AG09309 (cell line): ENCODE data around the gene CNGB1.

Experiments
- DNase-seq: peaks from one replicate; pipeline ENCODE4 v3.0.0-alpha.2; 2010; ENCODE audit warnings: low read depth
- H3K4me3 ChIP-seq: 2 replicates; pipeline ENCODE4 v1.5.1; 2011; ENCODE audit warnings: mild to moderate bottlenecking, low read depth, low read length, moderate library complexity; ENCODE audit not compliant: control insufficient read depth
- CTCF ChIP-seq: IDR thresholded peaks from 2 replicates; pipeline ENCODE4 v1.5.1; 2011; ENCODE audit warnings: mild to moderate bottlenecking, low read depth, low read length, inconsistent platforms; ENCODE audit not compliant: insufficient read depth, control insufficient read depth; ENCODE audit errors: missing control alignments

The CNGB1 gene

GRCh38 chr16:57969451-57970123, 1.3 kb downstream of the CNGB1 start:
- no peak for DNase-seq
- no peak for TF ChIP-seq CTCF
- no peak overlapping the region for H3K4me3 ChIP-seq

- no peak for DNase-seq
- TF ChIP-seq CTCF = no peak
- no peak overlapping the region for H3K4me3 ChIP-seq
These were observed 3.0 kb downstream of the CNGB1 start for GRCh38 chr16:57967916-57968315.

DNA sequence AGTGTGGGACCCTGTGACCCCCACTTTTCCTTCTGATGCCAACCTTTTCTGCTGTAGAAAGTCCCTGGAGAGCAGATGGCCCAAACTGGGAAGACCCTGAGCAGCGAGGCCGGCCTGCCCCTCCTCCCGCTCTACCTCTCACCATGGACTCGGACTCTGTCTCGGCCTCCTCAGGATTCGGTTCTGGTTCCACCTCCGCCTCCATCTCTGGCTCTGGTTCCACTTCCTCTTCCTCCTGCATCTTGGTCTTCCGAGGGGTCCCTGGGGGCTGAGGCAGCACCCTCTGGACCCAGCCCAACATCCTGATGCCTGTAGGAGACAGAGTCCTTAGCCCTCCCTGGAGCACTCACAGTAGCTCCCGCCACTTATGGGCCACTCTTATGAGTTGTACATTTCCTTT, 3.9 kb downstream of the CNGB1 start:
- DNase-seq = no peak
- no peak overlapping the region for H3K4me3 ChIP-seq
- TF ChIP-seq CTCF = no peak

DNA sequence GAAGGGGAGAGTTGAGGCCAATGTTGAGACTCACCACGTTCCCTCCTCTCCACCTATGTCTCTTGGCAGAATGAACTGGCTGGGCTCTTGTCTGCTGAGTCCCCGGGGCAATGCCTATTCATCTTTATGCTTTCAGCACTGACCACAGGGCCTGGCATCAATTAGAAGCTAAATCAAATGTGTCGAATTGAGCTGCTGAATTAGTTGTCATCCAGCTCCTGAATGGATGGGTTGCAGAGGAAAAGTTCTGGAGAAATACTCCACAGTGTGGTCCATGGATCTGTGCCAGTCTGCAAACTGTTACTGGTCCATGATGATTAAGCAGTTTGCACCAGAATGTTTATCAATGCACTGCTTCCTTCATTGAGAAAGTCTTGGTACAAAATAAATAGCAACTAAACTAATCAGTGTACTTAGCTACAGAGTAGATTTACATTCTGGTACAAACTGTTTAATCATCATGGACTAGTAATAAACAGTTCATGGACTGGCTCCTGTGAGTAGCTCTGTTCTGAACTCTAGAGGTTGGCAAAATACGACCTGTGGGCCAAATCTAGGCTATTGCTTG, 4.6 kb downstream of the CNGB1 start:
- no peak for DNase-seq
- TF ChIP-seq CTCF = no peak
- H3K4me3 ChIP-seq = no peak overlapping the region

DNA sequence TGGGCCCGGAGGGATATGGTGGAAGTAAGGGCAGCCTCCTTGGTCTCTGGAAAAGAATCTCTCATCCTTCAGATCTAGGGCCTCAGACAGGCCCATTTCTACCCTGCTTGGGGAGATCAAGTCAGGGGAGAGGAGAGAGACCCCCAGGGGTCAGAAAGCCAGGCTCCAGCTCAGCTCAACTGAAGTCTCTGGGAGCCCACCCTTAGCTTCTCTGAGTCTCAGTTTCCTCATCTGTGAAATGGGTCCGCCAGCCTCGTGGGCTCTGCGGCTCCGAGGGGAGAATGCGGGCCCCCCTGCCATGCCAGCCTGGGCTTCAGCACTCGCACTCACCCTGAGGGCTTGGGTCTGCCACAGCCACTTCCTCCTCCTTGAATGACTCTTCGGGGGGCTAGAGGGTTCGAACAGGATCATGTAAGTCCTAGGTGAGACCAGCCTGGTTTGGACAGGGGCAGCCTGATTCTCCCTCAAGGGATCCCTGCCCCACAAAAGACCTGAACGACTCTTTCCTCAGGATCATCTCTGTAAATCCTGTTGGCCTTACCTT, 6.7 kb downstream of the CNGB1 start:
- no peak overlapping the region for H3K4me3 ChIP-seq
- no peak for DNase-seq
- no peak for TF ChIP-seq CTCF

- no peak overlapping the region for H3K4me3 ChIP-seq
- no peak for DNase-seq
- no peak for TF ChIP-seq CTCF
These were observed 8.2 kb downstream of the CNGB1 start for GRCh38 chr16:57962756-57963155.
